HG02938 (cell line): ENCODE measurements around the gene SLC30A3.

Experiments used
- ATAC-seq: cut with Tn5 transposase; IDR thresholded peaks from one replicate; pipeline ENCODE4 v1.9.1; 2021; ENCODE audit warnings: mild to moderate bottlenecking, moderate library complexity; ENCODE audit not compliant: unreplicated experiment

SLC30A3 gene

DNA sequence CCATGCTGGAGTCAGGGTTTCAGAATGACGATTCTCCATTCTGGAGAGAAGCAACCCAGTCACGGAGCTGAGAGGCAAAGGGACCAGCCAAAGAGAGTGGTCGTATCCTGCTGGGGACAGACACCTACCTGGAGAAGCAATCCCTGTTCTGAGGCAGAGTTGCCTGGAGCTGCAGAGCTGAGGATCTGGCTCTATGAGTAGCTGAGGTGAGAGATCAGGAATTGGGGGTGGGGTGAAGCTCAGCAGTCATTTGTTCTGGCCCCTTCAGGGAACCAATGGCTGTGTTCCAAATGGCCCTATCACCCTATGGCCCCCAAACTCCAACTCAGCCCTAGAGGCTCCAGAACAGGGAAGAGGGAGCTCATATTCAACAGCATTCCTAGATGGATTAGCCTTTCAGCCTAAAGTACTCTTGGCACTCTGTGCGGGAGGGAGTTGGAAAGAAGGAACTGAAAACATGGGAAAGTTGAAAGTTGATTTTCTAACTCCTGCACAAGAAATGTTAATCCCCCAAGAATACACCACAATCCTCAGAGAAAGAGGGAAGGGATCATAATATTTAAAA lies 54.3 kb downstream of the SLC30A3 start:
- no peak for ATAC-seq

DNA sequence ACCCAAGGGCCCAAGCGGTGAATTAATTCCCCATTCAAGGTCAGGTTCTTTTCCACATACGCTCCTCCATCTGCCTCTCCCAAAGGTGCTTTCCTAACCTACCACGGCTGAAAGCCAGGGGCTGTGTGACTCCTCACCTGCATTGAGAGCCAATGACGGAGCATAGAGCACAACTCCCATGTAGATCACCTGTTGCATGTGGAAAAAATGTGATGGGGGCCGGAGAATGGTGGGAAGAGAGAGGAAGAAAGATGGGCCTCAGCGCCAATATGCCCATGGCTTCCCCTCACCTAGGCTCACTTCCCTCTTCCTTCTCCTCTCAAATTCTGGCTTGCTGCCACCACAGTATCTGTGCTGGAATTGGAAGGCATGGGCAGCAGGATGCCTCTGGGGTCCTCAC lies 56.5 kb downstream of the SLC30A3 start:
- no peak for ATAC-seq

DNA sequence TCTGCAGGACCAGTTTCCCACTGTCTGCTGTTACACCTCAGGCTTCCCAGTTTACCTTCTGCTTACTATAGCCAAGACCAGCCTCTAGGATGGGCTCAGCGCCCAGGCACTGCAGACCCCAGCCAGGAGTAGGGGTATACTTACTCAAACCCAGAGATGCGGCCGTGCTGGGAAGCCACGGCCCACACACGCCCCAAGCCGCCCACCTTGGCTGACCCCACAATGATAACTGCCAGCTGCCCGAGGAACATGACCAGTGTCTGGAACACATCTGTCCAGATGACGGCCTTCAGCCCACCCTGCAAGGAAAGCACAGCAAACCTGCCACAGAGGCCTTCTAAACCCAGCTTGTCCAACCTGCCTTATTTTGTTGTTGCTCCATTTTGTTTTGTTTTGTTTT lies 57.6 kb downstream of the SLC30A3 start:
- ATAC-seq = no peak

DNA sequence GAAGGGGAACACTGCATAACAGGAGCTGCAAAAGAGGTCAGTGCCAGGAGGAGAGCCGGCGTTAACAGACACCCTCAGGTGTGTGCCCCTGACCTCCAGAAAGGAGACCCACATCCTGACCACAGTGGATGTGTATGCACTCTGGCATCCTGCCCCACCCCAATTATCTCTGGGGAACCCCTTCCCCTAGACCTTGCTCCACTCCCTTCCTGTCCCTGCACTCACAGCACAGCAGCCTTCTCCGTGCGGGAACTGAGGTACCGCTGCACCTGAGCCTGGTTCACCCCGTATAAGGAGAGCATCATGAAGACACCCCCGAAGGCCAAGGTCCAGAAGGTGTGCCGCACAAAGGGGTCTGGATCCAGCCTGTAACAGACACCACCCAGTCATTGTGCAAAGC lies 58.3 kb downstream of the SLC30A3 start:
- no peak for ATAC-seq

DNA sequence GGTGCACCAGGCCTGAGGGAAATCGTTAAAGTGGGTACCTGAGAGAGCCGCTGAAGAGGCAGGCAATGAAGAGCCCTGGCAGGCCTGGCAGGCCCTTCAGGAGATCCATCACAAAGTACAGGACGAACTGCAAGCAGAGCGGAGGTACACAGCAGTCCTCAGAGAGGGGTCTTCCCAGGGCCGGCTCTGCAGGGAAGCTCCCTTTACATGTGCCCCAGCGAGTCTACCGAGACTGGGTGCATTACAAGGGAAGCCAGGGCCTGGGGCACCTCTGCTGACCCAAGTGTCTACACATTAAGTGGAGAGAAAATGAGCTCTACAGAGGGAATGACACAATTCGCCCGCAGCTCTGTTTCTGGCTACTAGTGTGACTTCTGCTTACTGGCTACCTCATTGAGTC lies 59.1 kb downstream of the SLC30A3 start:
- ATAC-seq = no peak
